ENCODE results near the gene DHX35.

DHX35 gene

GRCh38 chr20:38973107-38973506 lies 11.0 kb downstream of the DHX35 start:
- no peaks in the 10 kb centered on the region for H3K27me3 ChIP-seq (ENCODE audit: control insufficient read depth, insufficient read depth, low read length, poor library complexity, severe bottlenecking)
- H3K4me3 ChIP-seq (ENCODE audit: insufficient read depth, low read depth, low read length) = no peak overlapping the region
- peaks cover 16% of the 10 kb centered on the region for H3K36me3 ChIP-seq (ENCODE audit: control insufficient read depth, insufficient read depth, low read length)
- no peaks in the 10 kb centered on the region for H3K4me1 ChIP-seq (ENCODE audit: control insufficient read depth, insufficient read depth, low read length)
- no peak overlapping the region for H3K27ac ChIP-seq (ENCODE audit: insufficient read depth, low read depth, low read length, poor library complexity, severe bottlenecking)
- no peaks in the 10 kb centered on the region for H3K9me3 ChIP-seq (ENCODE audit: control insufficient read depth, low read length)

- Histone ChIP-seq H3K9me3 (ENCODE audit: control insufficient read depth, low read length) (no peaks in the 10 kb centered on the region), H3K36me3 (ENCODE audit: control insufficient read depth, insufficient read depth, low read length) (peaks cover 16% of the 10 kb centered on the region), H3K27ac (ENCODE audit: insufficient read depth, low read depth, low read length, poor library complexity, severe bottlenecking) (no peak overlapping the region), H3K4me1 (ENCODE audit: control insufficient read depth, insufficient read depth, low read length) (no peaks in the 10 kb centered on the region), H3K27me3 (ENCODE audit: control insufficient read depth, insufficient read depth, low read length, poor library complexity, severe bottlenecking) (no peaks in the 10 kb centered on the region), H3K4me3 (ENCODE audit: insufficient read depth, low read depth, low read length) (no peak overlapping the region)
- WGBS, 2 experiments = 96 to 98% methylated on average over 5 of the region's 5 CpGs
These were observed 11.5 kb downstream of the DHX35 start for GRCh38 chr20:38973645-38974044.

GRCh38 chr20:38975539-38976120 lies 13.5 kb downstream of the DHX35 start:
- 90 to 96% methylated on average over 2 of the region's 2 CpGs for WGBS, 2 experiments
- Histone ChIP-seq H3K27me3 (ENCODE audit: control insufficient read depth, insufficient read depth, low read length, poor library complexity, severe bottlenecking) (no peaks in the 10 kb centered on the region), H3K9me3 (ENCODE audit: control insufficient read depth, low read length) (no peaks in the 10 kb centered on the region), H3K4me1 (ENCODE audit: control insufficient read depth, insufficient read depth, low read length) (no peaks in the 10 kb centered on the region), H3K36me3 (ENCODE audit: control insufficient read depth, insufficient read depth, low read length) (peaks cover 6% of the 10 kb centered on the region), H3K4me3 (ENCODE audit: insufficient read depth, low read depth, low read length) (no peak overlapping the region), H3K27ac (ENCODE audit: insufficient read depth, low read depth, low read length, poor library complexity, severe bottlenecking) (no peak overlapping the region)

GRCh38 chr20:38979434-38979833 lies 17.3 kb downstream of the DHX35 start:
- H3K27ac ChIP-seq (ENCODE audit: insufficient read depth, low read depth, low read length, poor library complexity, severe bottlenecking) = no peak overlapping the region
- H3K9me3 ChIP-seq (ENCODE audit: control insufficient read depth, low read length) = no peaks in the 10 kb centered on the region
- WGBS, 2 experiments = 91 to 100% methylated on average over 1 to 2 of the region's 2 CpGs
- H3K27me3 ChIP-seq (ENCODE audit: control insufficient read depth, insufficient read depth, low read length, poor library complexity, severe bottlenecking) = no peaks in the 10 kb centered on the region
- no peaks in the 10 kb centered on the region for H3K4me1 ChIP-seq (ENCODE audit: control insufficient read depth, insufficient read depth, low read length)
- H3K36me3 ChIP-seq (ENCODE audit: control insufficient read depth, insufficient read depth, low read length) = no peaks in the 10 kb centered on the region
- no peak overlapping the region for H3K4me3 ChIP-seq (ENCODE audit: insufficient read depth, low read depth, low read length)

- WGBS, 2 experiments = 93% methylated on average over 3 of the region's 3 CpGs
- Histone ChIP-seq H3K4me1 (ENCODE audit: control insufficient read depth, insufficient read depth, low read length) (no peaks in the 10 kb centered on the region), H3K27ac (ENCODE audit: insufficient read depth, low read depth, low read length, poor library complexity, severe bottlenecking) (no peak overlapping the region), H3K36me3 (ENCODE audit: control insufficient read depth, insufficient read depth, low read length) (no peaks in the 10 kb centered on the region), H3K4me3 (ENCODE audit: insufficient read depth, low read depth, low read length) (no peak overlapping the region), H3K27me3 (ENCODE audit: control insufficient read depth, insufficient read depth, low read length, poor library complexity, severe bottlenecking) (no peaks in the 10 kb centered on the region), H3K9me3 (ENCODE audit: control insufficient read depth, low read length) (no peaks in the 10 kb centered on the region)
These were observed 17.7 kb downstream of the DHX35 start for GRCh38 chr20:38979842-38980241.

GRCh38 chr20:38982291-38982690 lies 20.1 kb downstream of the DHX35 start:
- H3K36me3 ChIP-seq (ENCODE audit: control insufficient read depth, insufficient read depth, low read length) = no peaks in the 10 kb centered on the region
- no peak overlapping the region for H3K4me3 ChIP-seq (ENCODE audit: insufficient read depth, low read depth, low read length)
- no peaks in the 10 kb centered on the region for H3K9me3 ChIP-seq (ENCODE audit: control insufficient read depth, low read length)
- peak overlapping the region; percentile 36 for H3K27ac ChIP-seq (ENCODE audit: insufficient read depth, low read depth, low read length, poor library complexity, severe bottlenecking)
- H3K4me1 ChIP-seq (ENCODE audit: control insufficient read depth, insufficient read depth, low read length) = no peaks in the 10 kb centered on the region
- WGBS, 2 experiments = 92 to 95% methylated on average over 1 of the region's 1 CpG
- H3K27me3 ChIP-seq (ENCODE audit: control insufficient read depth, insufficient read depth, low read length, poor library complexity, severe bottlenecking) = no peaks in the 10 kb centered on the region

- H3K9me3 ChIP-seq (ENCODE audit: control insufficient read depth, low read length) = no peaks in the 10 kb centered on the region
These were observed 22.9 kb downstream of the DHX35 start for GRCh38 chr20:38985060-38985459.

GRCh38 chr20:38985603-38986170 lies 23.5 kb downstream of the DHX35 start:
- Histone ChIP-seq H3K4me3 (ENCODE audit: insufficient read depth, low read depth, low read length) (no peak overlapping the region), H3K4me1 (ENCODE audit: control insufficient read depth, insufficient read depth, low read length) (no peaks in the 10 kb centered on the region), H3K27ac (ENCODE audit: insufficient read depth, low read depth, low read length, poor library complexity, severe bottlenecking) (no peak overlapping the region), H3K9me3 (ENCODE audit: control insufficient read depth, low read length) (no peaks in the 10 kb centered on the region), H3K27me3 (ENCODE audit: control insufficient read depth, insufficient read depth, low read length, poor library complexity, severe bottlenecking) (no peaks in the 10 kb centered on the region), H3K36me3 (ENCODE audit: control insufficient read depth, insufficient read depth, low read length) (peaks cover 8% of the 10 kb centered on the region)
- 71 to 90% methylated on average over 1 of the region's 1 CpG for WGBS, 2 experiments

More at GRCh38 chr20:38985060-38985459, 22.9 kb downstream of the DHX35 start:
- Histone ChIP-seq H3K27ac (ENCODE audit: insufficient read depth, low read depth, low read length, poor library complexity, severe bottlenecking) (no peak overlapping the region), H3K4me1 (ENCODE audit: control insufficient read depth, insufficient read depth, low read length) (no peaks in the 10 kb centered on the region), H3K27me3 (ENCODE audit: control insufficient read depth, insufficient read depth, low read length, poor library complexity, severe bottlenecking) (no peaks in the 10 kb centered on the region), H3K4me3 (ENCODE audit: insufficient read depth, low read depth, low read length) (no peak overlapping the region), H3K36me3 (ENCODE audit: control insufficient read depth, insufficient read depth, low read length) (peaks cover 8% of the 10 kb centered on the region)
- WGBS, 2 experiments = 94 to 99% methylated on average over 2 to 4 of the region's 4 CpGs

GRCh38 chr20:38986663-38987062 lies 24.5 kb downstream of the DHX35 start:
- Histone ChIP-seq H3K4me3 (ENCODE audit: insufficient read depth, low read depth, low read length) (no peak overlapping the region), H3K27me3 (ENCODE audit: control insufficient read depth, insufficient read depth, low read length, poor library complexity, severe bottlenecking) (no peaks in the 10 kb centered on the region), H3K27ac (ENCODE audit: insufficient read depth, low read depth, low read length, poor library complexity, severe bottlenecking) (no peak overlapping the region), H3K36me3 (ENCODE audit: control insufficient read depth, insufficient read depth, low read length) (peaks cover 8% of the 10 kb centered on the region), H3K4me1 (ENCODE audit: control insufficient read depth, insufficient read depth, low read length) (no peaks in the 10 kb centered on the region), H3K9me3 (ENCODE audit: control insufficient read depth, low read length) (no peaks in the 10 kb centered on the region)
- 91 to 99% methylated on average over 2 of the region's 2 CpGs for WGBS, 2 experiments

- peaks cover 8% of the 10 kb centered on the region for H3K36me3 ChIP-seq (ENCODE audit: control insufficient read depth, insufficient read depth, low read length)
- H3K9me3 ChIP-seq (ENCODE audit: control insufficient read depth, low read length) = no peaks in the 10 kb centered on the region
- no peak overlapping the region for H3K27ac ChIP-seq (ENCODE audit: insufficient read depth, low read depth, low read length, poor library complexity, severe bottlenecking)
- 87 to 90% methylated on average over 4 of the region's 4 CpGs for WGBS, 2 experiments
- no peak overlapping the region for H3K4me3 ChIP-seq (ENCODE audit: insufficient read depth, low read depth, low read length)
- H3K4me1 ChIP-seq (ENCODE audit: control insufficient read depth, insufficient read depth, low read length) = no peaks in the 10 kb centered on the region
- no peaks in the 10 kb centered on the region for H3K27me3 ChIP-seq (ENCODE audit: control insufficient read depth, insufficient read depth, low read length, poor library complexity, severe bottlenecking)
These were observed 25.6 kb downstream of the DHX35 start for GRCh38 chr20:38987777-38988176.
